Neural cell (in vitro differentiated cells): ENCODE results near the gene ADGRF5.

ENCODE experiments used
- EP300 ChIP-seq: fragments of 450-650 bp; conservative IDR thresholded peaks from 2 replicates; pipeline ENCODE4 v1.6.1; 2014; ENCODE audit warnings: antibody characterized with exemption, mild to moderate bottlenecking, moderate library complexity; ENCODE audit not compliant: poor library complexity, severe bottlenecking
- EZH2 ChIP-seq: fragments of 200-600, 300-800 bp; shearing (Covaris generic), sonication (generic); IDR thresholded peaks from 2 replicates; pipeline ENCODE4 v1.6.1; 2014; ENCODE audit warnings: antibody characterized with exemption, low read length, borderline replicate concordance, mild to moderate bottlenecking; ENCODE audit not compliant: insufficient read depth, poor library complexity, severe bottlenecking
- POLR2AphosphoS5 ChIP-seq: IDR thresholded peaks from 2 replicates; pipeline ENCODE4 v1.6.1; 2012
- TAF1 ChIP-seq: IDR thresholded peaks from 2 replicates; pipeline ENCODE4 v1.6.1; 2012; ENCODE audit warnings: low read depth
- TF ChIP-seq, protein P1 (sequence below): fragments of 450-650 bp; IDR thresholded peaks from 2 replicates; pipeline ENCODE4 v1.5.1; 2014; ENCODE audit warnings: antibody characterized with exemption, mild to moderate bottlenecking, moderate library complexity; ENCODE audit not compliant: poor library complexity, severe bottlenecking
- TF ChIP-seq, protein P2 (sequence below): IDR thresholded peaks from 2 replicates; pipeline ENCODE4 v1.6.1; 2012; ENCODE audit warnings: borderline replicate concordance

DNA sequence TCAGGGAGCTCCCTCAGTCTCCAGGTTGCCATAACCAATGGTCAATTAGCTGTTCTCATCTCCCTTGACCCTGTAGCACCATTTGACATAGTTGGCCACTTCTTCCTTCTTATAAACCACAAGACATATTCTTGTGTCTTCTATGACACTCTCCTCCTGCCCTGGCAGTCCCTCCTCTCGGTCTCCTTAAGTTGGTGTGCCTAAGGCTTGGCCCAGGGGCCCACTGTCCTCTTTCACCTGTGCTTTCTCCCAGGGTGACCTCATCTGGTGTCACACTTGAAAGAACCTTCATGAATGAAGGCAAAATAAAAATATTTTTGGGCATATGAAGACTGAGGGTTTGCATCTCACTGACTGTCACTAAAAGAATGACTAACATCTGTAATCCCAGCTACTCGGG is 9.7 kb upstream of the ADGRF5 start:
- TF ChIP-seq, protein P1, sequence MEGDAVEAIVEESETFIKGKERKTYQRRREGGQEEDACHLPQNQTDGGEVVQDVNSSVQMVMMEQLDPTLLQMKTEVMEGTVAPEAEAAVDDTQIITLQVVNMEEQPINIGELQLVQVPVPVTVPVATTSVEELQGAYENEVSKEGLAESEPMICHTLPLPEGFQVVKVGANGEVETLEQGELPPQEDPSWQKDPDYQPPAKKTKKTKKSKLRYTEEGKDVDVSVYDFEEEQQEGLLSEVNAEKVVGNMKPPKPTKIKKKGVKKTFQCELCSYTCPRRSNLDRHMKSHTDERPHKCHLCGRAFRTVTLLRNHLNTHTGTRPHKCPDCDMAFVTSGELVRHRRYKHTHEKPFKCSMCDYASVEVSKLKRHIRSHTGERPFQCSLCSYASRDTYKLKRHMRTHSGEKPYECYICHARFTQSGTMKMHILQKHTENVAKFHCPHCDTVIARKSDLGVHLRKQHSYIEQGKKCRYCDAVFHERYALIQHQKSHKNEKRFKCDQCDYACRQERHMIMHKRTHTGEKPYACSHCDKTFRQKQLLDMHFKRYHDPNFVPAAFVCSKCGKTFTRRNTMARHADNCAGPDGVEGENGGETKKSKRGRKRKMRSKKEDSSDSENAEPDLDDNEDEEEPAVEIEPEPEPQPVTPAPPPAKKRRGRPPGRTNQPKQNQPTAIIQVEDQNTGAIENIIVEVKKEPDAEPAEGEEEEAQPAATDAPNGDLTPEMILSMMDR: no peak
- no peak for TF ChIP-seq EP300
- no peak for TF ChIP-seq EZH2
- TF ChIP-seq TAF1: no peak
- TF ChIP-seq, protein P2, sequence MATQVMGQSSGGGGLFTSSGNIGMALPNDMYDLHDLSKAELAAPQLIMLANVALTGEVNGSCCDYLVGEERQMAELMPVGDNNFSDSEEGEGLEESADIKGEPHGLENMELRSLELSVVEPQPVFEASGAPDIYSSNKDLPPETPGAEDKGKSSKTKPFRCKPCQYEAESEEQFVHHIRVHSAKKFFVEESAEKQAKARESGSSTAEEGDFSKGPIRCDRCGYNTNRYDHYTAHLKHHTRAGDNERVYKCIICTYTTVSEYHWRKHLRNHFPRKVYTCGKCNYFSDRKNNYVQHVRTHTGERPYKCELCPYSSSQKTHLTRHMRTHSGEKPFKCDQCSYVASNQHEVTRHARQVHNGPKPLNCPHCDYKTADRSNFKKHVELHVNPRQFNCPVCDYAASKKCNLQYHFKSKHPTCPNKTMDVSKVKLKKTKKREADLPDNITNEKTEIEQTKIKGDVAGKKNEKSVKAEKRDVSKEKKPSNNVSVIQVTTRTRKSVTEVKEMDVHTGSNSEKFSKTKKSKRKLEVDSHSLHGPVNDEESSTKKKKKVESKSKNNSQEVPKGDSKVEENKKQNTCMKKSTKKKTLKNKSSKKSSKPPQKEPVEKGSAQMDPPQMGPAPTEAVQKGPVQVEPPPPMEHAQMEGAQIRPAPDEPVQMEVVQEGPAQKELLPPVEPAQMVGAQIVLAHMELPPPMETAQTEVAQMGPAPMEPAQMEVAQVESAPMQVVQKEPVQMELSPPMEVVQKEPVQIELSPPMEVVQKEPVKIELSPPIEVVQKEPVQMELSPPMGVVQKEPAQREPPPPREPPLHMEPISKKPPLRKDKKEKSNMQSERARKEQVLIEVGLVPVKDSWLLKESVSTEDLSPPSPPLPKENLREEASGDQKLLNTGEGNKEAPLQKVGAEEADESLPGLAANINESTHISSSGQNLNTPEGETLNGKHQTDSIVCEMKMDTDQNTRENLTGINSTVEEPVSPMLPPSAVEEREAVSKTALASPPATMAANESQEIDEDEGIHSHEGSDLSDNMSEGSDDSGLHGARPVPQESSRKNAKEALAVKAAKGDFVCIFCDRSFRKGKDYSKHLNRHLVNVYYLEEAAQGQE: no peak
- no peak for TF ChIP-seq POLR2AphosphoS5
